HG02981 (cell line): ENCODE results near the gene PET100.
"Not testable (repeated sequence)": the region's sequence is repeated elsewhere in the genome, so short reads cannot be mapped to it uniquely, and the experiment has no call there.

Experiments used
- ATAC-seq: cut with Tn5 transposase; IDR thresholded peaks from one replicate; pipeline ENCODE4 v1.9.1; 2021; ENCODE audit warnings: mild to moderate bottlenecking, moderate library complexity; ENCODE audit not compliant: unreplicated experiment

Gene PET100

DNA sequence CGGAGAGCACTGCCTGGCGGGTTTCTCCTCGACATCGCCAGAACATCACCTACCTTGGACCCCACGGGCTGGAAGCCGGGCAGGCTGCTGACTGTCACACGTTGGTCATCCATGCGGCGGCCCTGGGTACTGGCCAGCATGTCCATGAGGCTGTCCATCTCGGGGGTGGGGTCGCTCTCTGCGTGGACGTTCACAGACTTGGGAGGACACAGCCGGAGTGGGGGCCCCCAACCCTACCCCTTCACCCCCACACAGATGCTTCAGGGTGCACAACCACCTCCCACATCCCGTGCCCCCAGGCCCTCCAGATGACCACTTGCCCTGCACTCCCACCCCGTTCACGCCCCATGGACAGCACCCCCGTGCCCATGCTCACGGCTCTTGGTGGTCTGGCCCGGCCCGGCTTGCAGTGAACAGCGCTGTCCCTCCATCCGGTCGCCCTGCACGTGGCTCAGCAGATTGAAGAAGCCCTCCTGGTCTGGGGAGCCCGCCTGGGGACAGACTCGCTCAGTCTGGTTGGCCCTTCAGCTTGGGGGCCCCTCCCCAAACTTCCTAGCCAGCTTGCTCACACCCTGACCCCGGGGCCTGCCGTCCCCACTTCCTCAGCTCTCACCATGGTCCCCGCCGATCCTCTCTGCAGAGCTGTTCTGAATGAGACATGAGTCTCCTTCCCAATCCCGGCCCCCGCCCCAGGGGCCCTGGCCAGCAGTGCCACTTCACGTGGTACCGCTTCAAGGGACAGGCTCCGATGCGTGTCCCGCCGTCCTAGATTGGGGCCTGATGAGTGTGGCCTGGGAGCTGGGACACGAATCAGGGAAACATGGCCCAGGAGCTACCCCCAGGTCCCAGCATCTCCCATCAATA lies 3.0 kb downstream of the PET100 start:
- no peak for ATAC-seq

DNA sequence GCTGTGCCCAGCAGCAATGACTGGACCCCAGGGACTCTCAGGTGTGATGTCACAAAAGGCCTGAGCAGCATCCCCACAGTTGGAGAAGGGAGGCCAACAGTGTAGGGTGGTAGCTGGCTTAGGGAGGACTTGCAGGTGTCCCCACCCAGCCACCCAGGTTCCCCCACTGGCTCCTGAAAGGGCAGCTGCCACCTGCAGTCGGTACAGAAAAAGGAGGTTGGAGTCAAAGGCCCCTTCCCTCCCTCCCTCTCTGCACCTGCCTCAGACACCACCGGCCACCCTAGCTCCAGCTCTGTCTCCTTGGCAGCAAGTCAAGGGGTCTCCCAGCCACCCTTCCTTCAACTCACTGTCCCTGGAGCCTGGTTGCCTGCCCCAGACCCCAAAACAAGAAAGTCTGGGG lies 4.1 kb downstream of the PET100 start, which contains the start of gene PCP2:
TSS of gene PCP2 (minus strand) at position 22 of the 400 bp plus-strand sequence. CDS start 262 bp downstream, outside the sequence.
- no peak for ATAC-seq

DNA sequence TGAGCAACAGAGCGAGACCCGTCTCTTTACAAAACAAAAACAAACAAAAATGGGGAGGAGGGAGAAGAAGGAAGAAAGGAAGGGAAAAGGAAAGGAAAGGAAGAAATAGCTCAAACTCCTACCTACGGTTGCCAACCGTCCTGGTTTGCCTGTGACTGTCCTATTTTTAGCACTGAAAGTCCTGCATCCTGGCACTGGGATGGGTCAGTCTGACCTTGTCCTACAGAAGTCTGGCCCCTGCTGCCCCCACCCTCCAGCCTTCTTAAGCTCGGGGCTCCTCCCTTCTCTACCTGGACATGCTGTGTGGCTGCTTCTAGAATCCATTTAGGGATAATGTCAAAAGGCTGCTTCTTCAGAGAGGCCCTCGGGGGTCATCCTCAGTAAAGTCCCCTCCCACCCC lies 6.1 kb downstream of the PET100 start:
- ATAC-seq, result no peak

DNA sequence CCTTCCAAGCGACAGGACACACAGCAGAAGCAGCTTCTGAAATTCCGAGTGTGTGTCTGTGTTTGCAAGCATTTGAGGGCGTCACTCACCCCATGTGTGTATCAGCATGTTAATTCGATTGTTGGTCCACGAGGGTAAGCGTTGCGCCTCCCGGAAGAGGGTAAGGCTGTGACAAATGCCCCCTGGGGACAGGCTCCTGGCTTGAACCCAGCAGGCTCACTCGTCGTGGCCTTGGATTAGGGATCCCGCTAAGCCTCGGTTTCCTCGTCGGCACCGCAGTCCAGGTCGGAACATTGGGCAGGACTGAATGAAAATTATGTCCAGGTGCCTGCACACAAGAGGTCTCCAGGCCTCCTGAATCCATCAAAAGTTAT lies 6.7 kb downstream of the PET100 start:
- ATAC-seq, result no peak

DNA sequence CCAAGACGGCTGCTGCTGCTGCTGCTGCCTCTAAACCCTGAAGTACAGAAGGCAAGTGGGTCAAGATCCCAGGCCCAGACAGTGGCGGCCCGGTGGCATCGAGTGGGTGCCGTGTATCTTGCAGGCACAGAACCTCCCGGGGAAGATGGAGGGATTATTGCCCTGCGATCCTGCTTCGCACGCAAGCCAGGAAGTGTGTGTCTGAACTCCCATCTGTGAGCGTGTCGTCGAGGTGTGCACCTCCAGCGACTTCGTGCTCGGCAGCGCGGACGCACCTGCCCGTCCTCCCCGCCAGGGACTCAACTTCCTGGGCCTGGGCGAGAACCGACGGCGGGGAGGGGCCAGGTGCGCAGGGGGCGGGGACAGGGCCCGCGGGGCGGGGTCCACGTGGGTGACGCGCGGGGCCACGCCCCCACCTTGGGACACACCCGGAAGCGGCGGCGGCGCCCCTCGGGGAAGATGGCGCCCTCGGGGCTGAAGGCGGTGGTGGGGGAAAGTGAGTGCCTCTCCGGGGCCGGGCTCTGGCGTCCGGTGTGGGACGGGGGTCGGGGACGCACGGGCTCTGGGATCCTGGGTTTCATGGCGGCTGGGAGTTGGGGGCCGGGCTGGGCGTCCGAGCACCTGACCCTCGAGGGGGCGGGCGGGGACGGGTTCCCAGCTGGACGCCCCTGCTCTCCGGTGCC lies 7.2 kb downstream of the PET100 start, which contains the start of gene STXBP2:
TSS of gene STXBP2 (plus strand) at position 420 of the 683 bp plus-strand sequence. CDS start at position 460, 40 bp downstream.
- ATAC-seq, result peak; percentile 69

DNA sequence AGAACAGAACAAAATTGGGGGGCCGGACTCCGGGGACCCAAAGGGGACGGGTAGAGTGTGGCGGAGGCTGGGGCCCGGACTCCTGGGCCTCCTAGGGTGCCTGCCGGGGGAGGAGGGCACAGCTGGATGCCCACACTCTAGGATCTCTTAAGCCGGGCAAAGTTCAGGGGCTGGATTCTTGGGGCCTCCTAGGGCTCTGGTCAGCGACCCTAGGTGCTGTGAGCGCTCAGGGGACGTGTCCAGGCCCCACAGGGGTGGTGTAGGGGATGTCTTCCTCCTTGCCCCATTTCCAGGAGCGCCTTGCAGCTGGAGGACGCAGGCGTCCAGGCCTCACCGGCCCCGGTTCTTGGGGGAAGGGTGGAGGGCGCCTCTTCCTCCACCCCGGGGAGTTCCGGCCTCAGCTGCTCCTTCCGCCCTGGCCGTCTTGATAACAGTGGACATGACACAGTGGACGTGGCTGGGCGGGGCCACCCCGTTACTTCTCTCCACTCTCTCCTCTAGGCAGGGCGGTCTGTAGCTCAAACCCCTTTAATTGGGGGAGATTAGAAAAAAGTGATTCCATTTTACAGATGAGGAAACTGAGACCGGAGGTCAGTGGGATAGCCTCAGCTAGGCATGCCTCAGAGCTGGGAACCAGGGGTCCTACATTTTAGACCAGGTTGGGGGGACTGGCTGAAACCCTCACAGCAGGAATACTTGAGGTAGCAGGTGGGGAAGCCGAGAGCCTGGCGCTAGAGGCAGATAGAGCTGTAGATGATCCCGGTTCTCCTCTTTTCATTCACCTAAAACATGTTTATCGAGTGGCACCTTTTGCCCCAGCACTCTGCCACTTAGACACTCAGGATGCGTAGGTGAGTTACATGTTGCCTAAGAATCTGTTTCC lies 8.0 kb downstream of the PET100 start:
- ATAC-seq, result peak; percentile 7

DNA sequence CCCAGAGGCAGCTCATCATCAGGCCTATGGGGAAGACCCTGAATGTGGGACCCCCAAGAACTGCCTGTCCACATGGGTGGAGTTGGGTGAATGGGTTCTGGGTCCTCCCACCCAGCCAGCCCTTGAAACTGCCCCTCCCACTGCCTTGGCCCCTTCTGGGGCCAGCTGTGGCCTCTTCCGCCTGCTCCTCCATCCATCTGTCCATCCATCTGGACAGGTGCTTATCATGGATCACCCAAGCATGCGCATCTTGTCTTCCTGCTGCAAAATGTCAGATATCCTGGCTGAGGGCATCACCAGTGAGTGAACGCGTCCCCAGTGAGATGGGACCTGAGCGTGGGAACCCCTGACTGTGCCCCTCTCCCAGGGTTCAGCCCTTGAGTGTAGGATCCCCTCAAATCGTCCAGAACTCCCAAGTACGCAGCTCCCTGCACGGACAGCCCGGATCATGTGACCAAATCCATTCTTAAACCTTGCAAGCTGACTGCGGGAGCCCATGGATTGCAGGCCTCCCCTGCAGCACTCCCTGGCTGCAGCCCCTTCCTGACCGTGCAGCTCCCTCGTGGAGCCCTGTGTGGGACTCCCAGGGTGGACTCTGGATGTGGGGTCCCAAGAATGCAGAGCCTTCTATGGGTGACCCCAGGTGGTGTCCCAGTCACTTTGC lies 9.3 kb downstream of the PET100 start:
- ATAC-seq, result no peak

DNA sequence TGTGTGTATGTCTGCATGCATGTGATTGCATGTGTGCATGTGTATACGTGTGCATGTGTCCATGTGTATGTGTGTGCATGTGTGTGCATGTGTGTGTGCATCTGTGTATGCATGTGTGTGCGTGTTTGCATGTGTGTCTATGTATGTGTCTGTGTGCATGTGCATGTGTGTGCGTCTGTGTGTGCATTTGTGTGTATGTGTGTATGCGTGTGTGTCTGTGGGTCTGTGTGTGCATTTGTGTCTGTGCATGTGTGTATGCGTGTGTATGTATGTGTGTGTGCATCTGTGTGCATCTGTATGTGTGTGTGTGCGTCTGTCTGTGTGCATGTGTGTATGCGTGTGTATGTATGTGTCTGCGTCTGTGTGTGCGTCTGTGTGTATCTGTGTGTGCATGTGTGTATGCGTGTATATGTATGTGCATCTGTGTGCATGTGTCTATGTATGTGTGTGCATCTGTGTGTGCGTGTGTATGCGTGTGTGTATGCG lies 10.3 kb downstream of the PET100 start:
- ATAC-seq, result no peak

DNA sequence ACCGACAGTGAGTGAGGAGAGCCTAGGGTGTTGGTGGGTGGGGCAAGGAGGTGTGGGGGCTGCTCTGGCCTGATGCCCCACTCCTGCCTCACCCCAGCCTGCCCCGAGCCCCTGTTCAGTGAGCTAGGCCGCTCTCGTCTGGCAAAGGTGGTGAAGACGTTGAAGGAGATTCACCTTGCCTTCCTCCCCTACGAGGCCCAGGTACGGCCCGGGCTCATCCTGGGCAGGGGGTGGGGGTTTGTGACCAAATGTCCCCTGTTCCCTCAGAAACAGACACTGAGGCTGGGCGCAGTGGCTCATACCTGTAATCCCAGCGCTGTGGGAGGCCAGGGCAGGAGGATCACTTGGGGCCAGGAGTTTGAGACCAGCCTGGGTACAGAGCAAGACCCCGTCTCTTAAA lies 11.2 kb downstream of the PET100 start:
- no peak for ATAC-seq

DNA sequence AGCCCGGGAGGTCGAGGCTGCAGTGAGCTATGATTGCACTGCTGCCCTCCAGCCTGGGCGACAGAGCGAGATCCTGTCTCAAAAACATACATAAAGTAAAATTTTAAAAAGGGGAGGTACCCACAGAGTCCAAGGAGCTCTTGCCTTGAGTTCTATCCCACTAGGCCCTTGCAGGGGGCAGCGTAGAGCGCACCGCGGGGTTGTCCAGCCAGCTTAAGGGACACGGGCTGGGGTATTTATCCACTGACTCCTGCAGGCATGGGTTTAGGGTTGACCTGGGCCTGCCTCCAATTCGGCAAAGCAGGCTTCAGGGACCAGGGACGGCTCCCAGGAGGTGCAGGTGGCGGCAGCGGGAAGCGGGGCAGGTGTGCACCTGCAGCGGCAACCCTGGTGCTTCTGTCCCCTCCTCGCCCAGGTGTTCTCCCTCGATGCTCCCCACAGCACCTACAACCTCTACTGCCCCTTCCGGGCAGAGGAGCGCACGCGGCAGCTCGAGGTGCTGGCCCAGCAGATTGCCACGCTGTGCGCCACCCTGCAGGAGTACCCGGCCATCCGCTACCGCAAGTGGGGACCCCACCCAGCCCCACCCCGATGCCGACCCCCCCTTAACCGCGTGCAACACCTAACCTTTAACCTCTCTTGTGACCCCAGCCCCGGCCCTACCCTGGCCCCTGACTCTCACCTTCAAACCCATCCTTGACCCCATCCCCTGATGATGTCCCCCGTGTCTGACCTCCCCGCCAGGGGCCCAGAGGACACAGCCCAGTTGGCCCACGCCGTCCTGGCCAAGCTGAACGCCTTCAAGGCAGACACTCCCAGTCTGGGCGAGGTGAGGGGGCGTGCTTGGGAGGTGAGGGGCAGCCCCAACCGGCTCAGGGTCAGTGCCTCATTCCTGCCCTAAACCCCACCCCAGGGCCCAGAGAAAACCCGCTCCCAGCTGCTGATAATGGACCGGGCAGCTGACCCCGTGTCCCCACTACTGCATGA lies 12.0 kb downstream of the PET100 start:
- no peak for ATAC-seq

DNA sequence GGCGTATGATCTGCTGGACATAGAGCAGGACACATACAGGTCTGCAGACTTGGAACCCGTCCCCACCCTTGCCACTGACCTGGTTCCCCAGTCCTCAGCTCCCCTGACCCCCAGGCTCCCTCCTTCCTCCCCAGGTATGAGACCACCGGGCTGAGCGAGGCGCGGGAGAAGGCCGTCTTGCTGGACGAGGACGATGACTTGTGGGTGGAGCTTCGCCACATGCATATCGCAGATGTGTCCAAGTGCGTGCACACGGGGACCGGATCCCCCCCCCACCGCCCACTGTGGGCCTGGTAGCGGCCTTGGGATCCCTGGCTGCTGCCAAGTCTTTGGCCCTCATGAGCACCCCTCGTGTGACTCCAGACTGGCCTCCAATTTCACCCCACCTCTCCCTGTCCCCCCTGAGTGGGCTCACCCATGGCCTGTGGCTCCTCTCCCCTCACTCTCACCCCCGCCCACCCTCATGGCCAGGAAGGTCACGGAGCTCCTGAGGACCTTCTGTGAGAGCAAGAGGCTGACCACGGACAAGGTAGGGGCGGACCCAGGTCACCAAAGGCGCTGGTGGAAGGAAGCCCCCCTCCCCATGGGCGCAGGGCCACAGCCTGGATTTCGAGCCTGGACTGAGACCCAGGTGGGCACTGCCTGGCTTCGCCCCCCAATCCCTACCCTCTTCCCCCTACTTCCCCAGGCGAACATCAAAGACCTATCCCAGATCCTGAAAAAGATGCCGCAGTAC lies 12.9 kb downstream of the PET100 start:
- ATAC-seq, result no peak

DNA sequence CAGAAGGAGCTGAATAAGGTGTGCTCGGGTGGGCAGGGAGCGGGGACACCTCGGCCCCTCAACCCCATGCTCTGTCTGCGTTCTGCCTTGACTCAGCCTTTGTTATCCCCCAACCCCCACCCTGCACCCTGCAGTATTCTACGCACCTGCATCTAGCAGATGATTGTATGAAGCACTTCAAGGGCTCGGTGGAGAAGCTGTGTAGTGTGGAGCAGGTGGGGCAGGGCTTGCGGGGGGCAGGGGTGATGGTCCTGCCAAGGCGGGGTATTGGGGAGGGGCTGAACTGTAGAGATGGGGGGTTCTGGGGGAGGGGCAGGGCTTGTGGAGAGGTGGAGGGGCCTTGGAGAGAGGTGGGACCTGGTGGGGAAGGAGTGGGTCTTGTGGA lies 13.4 kb downstream of the PET100 start:
- ATAC-seq, result no peak

DNA sequence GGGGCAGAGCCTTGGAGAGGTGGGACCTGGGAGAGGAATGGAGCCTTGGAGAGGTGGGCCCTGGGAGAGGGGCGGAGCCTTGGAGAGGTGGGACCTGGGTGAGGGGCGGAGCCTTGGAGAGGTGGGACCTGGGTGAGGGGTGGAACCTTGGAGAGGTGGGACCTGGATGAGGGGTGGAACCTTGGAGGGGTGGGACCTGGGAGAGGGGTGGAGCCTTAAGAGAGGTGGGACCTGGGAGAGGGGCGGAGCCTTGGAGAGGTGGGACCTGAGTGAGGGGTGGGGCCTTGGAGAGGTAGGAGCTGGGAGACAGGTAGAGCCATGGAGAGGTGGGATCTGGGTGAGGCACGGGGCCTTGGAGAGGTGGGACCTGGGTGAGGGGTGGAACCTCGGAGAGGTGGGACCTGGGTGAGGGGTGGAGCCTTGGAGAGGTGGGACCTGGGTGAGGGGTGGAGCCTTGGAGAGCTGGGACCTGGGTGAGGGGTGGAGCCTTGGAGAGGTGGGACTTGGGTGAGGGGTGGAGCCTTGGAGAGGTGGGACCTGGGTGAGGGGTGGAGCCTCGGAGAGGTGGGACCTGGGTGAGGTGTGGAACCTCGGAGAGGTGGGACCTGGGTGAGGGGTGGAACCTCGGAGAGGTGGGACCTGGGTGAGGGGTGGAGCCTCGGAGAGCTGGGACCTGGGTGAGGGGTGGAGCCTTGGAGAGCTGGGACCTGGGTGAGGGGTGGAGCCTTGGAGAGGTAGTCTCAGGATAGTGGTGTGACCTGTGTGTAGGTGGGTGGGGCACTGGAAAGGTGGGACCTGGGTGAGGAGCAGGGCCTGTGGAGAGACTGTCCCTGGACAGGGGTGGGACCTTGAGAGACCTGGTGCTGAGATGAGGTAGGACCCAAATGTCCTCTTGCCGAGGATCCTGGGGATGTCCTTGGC lies 14.3 kb downstream of the PET100 start:
- ATAC-seq, result not testable (repeated sequence)

DNA sequence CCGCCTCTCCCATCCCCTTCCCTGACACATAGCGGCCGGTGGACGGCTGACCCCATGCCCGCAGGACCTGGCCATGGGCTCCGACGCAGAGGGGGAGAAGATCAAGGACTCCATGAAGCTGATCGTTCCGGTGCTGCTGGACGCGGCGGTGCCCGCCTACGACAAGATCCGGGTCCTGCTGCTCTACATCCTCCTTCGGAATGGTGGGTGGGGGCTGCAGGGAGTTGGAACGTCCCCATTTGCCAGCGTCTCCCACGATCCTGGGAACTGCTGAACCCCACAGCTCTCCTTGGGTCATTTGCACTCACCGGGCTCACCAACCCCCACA lies 14.9 kb downstream of the PET100 start:
- no peak for ATAC-seq

DNA sequence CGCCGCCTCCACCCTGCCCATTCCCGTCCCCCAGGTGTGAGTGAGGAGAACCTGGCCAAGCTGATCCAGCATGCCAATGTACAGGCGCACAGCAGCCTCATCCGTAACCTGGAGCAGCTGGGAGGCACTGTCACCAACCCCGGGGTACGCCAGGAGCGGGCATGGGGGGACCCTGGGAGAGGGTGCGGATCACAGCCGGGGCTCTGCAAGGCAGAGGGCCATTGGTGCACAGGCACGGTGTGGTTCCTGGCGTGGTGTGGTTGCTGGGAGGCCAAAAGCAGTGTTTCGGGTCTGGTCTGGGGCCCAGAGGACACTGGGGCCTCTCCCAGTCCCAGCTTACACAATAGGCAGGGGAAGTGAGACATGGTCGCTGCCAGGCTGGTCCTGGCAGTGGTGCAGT lies 15.6 kb downstream of the PET100 start:
- no peak for ATAC-seq

DNA sequence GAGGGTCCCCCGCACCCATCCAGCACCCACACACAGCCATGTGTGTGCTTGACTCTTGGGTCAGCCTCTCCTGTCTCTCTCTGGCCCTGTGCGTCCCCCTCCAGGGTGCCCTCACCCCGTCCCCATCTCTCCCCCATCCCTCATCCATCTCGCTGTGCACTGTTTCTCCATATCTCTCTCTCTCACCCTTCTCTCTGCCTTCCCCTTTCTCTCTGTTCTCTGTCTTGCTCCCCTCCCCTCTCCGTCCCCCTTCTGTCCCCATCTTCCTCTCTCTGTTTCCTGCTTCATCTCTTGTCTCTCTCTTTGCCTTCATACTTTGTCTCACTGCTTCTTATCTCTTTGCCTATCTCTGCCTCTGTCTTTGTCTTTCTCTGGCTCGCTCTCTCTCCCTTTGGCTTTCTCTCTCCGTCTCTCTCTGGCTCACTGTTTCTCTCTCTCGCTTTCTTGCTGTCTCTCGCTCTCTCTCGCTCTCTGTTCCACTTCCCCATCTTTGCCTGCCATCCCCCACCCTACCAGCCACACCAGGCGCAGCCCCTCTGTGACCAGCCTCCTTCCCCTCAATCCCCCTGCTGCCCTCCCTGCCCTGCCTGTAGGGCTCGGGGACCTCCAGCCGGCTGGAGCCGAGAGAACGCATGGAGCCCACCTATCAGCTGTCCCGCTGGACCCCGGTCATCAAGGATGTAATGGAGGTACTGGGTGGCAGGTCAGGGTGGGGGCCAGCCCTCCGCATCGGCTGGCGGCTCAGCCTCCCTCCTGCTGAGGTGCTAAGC lies 16.2 kb downstream of the PET100 start:
- ATAC-seq, result no peak

DNA sequence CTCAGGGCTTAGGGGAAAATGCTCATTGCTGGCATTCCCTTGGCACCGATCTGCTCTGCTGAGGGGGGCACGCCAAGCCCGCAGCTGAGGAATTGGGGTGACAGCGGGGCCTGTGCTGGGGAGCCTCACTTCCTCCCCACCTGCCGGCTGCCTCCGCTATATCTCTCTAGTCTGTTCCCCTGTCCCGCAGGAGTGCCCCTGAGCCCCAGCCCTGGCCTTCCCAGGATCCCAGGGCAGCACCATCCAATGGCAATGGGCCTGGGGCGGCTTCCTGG lies 16.8 kb downstream of the PET100 start:
- ATAC-seq, result no peak
